Hematopoietic multipotent progenitor cell (in vitro differentiated cells): ENCODE measurements around the gene ARHGAP31. TPM values are rescaled to one million over a fixed set of nuclear protein-coding genes. Genes with fewer than 3 reads are reported as not detected.
A peak's percentile ranks its signal among the peaks of the same experiment; 100 is the strongest.

Source experiments
- DNase-seq, 3 donors: peaks; one replicate each; pipeline ENCODE4 v3.0.0-alpha.2; 2011 to 2015; ENCODE audit warnings: low read depth in 2 of 3, low spot score in 2 of 3
- total RNA-seq: library from RNA; depleted of rRNA; stranded (reverse); fragments of >200 nt; gene quantifications from one replicate; pipeline ENCODE4 v1.2.3, GENCODE V29; 2012

The ARHGAP31 gene
- total RNA-seq, 1 donor, result 2.4 TPM

DNA sequence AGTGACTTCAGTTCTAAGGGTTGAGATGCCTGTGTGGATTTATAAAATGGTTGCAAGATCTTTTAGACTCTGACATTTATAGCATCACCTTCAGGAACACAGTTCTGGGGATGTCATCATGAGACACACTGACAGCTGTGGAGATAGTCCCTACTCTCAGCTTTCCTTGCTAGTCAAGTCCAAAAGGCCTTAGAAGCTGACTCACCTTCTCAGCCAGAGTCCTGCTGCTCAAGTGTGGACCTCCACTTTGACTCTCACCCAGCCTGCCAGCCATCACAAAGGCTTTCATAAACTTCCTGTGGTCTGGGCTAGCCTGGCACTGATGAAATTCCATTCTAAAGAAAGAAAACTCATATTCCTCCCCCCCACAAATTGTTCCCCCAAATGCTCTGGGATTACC is 124.5 kb downstream of the ARHGAP31 start:
- no peak for DNase-seq

DNA sequence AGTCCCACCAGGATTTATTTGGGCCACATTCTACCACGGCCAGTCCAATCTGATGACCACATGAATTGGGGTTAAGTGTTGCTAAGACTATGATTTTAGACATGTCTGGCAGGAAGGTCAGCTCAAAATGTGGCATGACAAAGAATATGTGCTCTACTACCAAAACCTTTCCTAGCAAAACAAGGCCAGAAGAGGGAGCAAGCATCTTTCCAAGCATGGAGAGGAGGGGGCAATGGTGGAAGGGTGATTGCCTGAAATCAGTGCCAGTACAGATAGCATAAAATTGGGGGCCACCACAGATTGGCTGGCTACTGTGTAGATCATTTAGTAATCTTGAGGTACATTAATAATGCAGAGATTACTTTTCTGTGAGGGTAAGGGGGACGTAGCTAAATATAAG is 126.0 kb downstream of the ARHGAP31 start:
- peak in 2 of 3 donors; percentile 3 for DNase-seq

DNA sequence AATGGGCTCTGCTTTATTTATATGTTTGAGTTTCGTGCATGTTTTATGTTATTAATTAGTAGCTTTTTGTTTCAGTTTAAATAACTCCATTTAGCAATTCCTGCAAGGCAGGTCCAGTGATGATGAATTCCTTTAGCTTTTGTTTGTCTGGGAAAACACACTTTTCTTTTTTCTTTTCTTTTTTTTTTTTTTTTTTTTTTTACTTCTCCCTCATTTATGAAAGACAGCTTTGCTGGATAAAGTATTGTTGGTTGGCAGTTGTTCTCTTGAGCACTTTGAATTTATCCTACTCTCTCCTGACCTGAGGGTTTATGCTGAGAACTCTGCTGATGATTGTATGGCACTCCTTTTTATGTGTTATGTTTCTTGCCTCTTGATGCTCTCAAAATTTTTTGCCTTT is 133.5 kb downstream of the ARHGAP31 start:
- DNase-seq, result peak in 2 of 3 donors; percentile 11 to 63

DNA sequence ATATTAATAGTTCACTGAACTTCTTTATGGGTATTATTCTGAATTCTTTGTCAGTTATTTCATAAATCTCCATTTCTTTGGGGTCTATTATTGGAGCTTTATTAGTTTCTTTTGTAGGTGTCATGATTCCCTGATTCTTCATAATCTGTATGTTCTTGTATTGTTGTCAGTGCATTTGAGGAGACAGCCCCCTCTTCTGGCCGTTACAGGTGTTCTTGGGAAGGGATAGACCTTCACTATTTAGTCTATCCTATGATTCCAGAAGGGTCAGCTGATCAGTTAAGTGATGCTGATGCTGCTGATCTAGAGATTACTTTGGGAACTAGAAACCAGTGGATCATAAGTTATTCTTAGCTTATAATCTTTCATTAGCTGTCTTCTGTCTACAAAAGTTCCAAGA is 134.4 kb downstream of the ARHGAP31 start:
- no peak for DNase-seq

GRCh38 chr3:119433613-119434325 is 139.6 kb downstream of the ARHGAP31 start:
- no peak for DNase-seq

DNA sequence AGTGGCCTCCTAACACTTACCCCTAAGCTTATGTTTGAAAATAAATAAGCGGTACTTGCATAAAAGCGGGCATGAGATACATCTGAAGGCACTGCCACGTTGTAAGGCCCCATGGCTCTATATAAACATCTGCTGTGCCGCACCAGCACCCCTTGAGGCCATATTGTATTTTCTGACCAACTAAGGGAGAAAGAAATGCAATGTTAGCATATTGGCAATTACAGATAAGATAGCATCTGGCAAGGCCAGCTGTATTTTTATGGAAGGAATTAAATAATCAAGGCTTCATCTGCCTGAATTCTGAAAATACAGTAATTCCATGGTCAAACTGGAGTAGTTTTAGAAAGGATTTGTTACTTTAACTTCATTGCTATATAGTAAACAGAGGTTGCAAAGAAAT is 140.5 kb downstream of the ARHGAP31 start:
- no peak for DNase-seq

DNA sequence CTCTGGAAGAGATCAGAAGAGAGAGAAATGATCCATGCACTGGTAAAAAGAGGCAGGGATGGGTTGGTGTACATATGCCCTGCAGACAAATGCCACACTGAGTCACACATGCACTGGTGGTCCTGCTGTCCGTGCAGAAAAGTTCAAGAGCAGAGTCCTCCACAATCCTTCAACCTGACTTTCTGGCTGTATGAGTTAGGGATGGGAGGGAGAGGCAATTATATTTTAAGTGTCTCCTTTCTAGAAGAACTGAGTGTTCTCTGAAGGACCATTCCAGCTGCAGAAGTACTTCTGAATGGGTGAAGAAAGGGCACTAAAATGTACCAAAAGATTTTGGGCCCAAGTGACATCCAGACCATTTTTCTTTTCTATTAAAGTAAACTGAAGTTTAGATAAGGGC is 142.8 kb downstream of the ARHGAP31 start:
- no peak for DNase-seq

DNA sequence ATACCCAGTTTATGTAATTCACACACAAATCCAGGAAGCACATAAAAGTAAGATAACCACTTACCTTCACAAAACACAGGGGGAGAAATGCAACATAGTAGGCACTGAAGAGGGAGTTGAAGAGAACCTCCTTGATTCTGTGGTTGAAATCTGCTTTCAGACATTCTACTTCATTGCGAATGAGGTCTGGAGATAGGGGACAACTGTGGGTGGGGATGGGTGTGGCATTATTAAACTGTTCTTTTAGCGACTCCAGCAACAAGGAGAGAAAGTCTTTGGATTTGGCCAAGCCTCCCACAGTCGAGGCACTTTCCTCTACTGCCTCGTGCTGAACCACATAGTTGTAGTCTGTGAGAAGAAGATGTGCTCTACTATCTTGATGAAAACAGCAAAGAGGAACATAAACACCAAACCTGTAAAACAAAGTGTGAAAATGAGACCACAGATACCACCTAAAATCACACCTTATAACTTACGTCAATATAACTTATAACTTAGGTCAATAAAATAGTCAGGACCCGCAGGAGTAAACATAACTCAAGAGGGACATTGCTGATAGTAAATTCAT is 143.6 kb downstream of the ARHGAP31 start:
- DNase-seq, result no peak

GRCh38 chr3:119443179-119443578 is 149.0 kb downstream of the ARHGAP31 start:
- DNase-seq, result no peak

- no peak for DNase-seq
Measured at GRCh38 chr3:119444590-119444989, 150.4 kb downstream of the ARHGAP31 start.

DNA sequence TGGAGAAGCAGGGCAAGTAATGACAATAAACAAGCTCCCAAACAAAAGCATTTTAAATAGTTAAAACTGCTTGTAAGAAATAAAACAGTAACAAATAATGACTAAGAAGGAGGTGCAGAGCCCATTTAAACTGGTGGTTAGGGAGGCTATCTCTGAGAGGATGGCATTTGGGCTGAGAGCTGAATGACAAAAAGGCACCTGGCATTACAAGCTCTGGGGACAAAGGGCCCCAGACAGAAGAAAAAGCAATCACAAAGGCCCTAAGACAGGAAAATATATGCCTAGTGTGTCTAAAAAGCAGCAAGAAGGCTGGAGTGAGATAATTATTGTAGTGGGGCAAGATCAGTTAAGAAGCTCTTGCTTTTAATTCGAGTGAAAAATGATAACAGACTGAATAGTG is 159.6 kb downstream of the ARHGAP31 start:
- DNase-seq, result no peak

DNA sequence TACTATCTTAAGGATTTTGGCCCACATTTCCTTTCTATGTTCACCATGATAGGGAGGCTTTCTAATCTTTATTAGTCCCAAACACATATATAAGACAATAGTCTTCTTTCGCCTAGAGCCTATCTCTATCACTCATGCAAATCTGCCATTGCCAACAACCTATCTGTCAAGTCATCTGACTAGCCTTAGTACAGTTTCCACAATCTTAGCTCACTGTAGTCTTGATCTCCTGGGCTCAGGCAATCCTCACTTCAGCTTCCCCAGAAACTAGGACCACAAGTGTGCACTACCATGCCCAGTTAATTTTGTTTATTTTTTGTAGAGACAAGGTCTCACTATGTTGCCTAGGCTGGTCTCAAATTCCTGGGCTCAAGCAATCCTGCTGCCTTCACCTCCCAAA is 162.3 kb downstream of the ARHGAP31 start:
- DNase-seq, result no peak

DNA sequence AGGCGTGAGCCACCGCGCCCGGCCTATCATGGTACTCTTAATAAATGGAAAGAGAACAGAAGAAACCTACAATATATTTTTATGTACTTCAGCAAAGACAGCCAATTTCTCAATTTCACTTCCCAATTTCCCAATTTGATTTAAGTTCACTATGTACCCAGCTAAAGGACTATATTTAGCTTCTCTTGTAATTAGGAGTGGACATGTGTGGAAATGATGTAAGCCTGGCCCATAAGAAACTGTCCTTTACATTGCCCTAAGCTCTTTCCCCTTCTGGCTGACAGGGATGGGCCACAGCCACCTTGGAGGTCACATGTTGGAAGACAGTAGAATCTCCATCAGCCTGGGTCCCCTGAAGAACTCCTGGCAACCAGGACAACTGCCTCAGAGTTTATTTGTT is 163.1 kb downstream of the ARHGAP31 start:
- DNase-seq, result no peak

DNA sequence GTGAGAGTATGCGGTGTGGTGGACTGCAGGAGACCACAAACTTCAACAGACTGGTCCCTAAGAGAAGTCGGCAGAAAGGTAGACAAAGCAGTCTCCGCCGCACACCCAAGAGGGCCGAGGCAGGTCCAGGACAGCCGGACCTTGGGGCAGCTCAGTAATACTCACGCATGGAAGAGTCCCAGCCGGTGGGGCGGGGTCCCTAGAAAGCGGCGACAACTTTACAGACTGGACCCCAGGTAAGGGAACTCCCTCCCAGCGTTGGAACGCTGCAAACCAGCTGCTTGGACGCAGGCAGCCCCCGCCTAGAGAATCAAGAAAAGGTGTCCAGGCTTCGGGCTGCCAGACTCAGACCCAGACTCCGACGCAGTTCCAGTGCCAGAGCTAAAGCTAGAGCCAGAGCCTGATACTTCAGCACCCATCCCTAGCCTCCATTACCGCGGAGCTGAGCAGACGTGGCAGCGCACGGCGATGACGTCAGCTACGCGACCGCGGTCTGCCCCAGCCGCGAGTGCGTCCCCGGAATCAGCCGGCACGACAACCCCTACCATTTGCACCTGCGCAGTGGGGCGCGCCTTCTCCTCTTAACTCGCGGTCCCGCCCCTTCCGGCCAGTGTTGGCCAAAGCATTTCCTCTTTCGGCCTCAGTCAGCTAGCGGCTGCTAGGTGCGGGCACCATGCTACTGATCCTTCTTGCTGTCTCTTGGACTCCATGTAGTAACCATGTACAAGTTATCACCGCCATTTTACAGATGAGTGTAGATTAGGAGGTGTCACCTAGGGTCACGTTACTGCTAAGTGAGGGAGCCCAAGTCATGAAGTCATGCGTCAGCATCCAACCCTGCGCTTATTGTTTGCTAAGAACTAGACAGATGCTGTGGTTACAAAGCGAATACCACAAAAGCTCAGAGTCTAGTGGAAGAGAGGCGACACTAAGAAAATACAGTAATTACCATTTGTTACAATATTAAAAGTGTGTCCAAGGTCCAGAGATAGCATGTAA is 169.3 kb downstream of the ARHGAP31 start, which contains the start of gene TMEM39A:
TSS of gene TMEM39A (minus strand) at position 445 of the 999 bp plus-strand sequence. CDS start 1,541 bp downstream, outside the sequence.
- peak; percentile 99 to 100 (median 99) for DNase-seq

- DNase-seq, result peak in 2 of 3 donors; percentile 4 to 44
Measured at GRCh38 chr3:119468041-119468440, 173.9 kb downstream of the ARHGAP31 start.

DNA sequence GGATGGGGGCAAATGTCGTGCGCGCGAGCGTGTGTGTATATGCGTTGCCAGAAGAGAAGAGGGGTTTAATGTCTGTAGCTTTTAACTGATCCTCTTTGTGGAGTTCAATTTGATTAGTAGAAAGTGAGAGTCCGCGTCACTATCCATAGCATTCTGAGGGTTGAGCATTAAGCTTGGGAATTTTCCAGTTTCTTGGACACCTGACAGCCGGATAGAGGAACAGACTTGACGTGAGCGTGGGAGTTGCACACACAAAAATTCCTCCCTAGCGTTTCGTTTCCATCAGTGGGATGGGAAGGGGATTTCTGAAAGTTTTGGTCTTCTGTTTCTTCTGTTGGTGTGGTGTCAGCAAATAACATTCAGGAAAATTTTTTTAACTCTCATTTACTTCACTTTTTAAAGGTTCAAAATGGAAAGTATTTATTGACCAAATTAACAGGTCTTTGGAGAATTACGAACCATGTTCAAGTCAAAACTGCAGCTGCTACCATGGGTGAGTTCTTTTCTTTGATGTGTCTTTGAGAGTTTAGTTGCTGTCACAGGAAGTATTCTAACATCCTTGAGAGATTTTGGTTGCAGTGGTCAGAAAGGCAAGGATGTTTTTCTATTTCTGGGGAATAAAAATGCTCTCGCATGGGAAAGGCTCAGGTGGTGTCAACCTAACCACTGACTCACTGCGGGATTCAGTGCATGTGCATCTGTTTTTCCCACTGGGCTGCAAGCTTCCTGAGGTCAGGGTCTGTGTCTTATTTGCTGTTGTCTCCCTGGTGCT is 175.4 kb downstream of the ARHGAP31 start:
- DNase-seq, result no peak
